Calu3 (cell line): ENCODE measurements around the gene ANKZF1. TPM values are rescaled to one million over a fixed set of nuclear protein-coding genes. Genes with fewer than 3 reads are reported as not detected.

Experiments used
- BruUV-seq: library from RNA; stranded (reverse); fragments of 400-500 nt; replicated peaks from 2 replicates; lab custom pipeline; 2021; lab: Mats Ljungman, UMichigan
- CTCF ChIA-PET: fragments of 300-600 bp; sonication (Branson Sonifier 250); formaldehyde crosslinking; loops from one replicate; lab custom pipeline; 2022; ENCODE audit warnings: antibody characterized with exemption; lab: Charles Lee
- DNase-seq: peaks from one replicate; pipeline ENCODE4 v3.0.0; 2022
- H3K27ac Mint-ChIP-seq: one replicate; pipeline ENCODE4 v1.8.0; 2022; ENCODE audit warnings: mixed read lengths; ENCODE audit not compliant: unreplicated experiment
- H3K27me3 Mint-ChIP-seq: one replicate; pipeline ENCODE4 v1.8.0; 2022; ENCODE audit warnings: mixed read lengths; ENCODE audit not compliant: unreplicated experiment
- H3K36me3 Mint-ChIP-seq: one replicate; pipeline ENCODE4 v1.8.0; 2022; ENCODE audit warnings: mild to moderate bottlenecking, moderate library complexity, mixed read lengths; ENCODE audit not compliant: insufficient read depth, unreplicated experiment
- H3K4me1 Mint-ChIP-seq: one replicate; pipeline ENCODE4 v1.8.0; 2022; ENCODE audit warnings: mild to moderate bottlenecking, low read depth, mixed read lengths; ENCODE audit not compliant: unreplicated experiment
- H3K4me3 Mint-ChIP-seq: one replicate; pipeline ENCODE4 v1.8.0; 2022; ENCODE audit warnings: mild to moderate bottlenecking, low read depth, moderate library complexity, mixed read lengths; ENCODE audit not compliant: unreplicated experiment
- H3K9me3 Mint-ChIP-seq: one replicate; pipeline ENCODE4 v1.8.0; 2022; ENCODE audit warnings: low read depth, mixed read lengths; ENCODE audit not compliant: unreplicated experiment
- CTCF ChIP-seq: fragments of 200-600 bp; IDR thresholded peaks from one replicate; pipeline ENCODE4 v1.8.0; 2022; ENCODE audit warnings: antibody characterized with exemption; ENCODE audit not compliant: unreplicated experiment
- intact Hi-C: fragments of 100-400 bp; cut with micrococcal nuclease; formaldehyde crosslinking; loops from one replicate; pipeline ENCODE4 v1.10.0; 2022; ENCODE audit not compliant: unreplicated experiment
- total RNA-seq: library from RNA; stranded (reverse); gene quantifications from 2 replicates; pipeline ENCODE4 v1.2.3, GENCODE V29; 2022

ANKZF1 gene
- total RNA-seq, 1 experiment from 2014 or later = 56.6 TPM

- CTCF ChIA-PET = no interaction called here
- Mint-ChIP-seq H3K36me3 (peaks cover 24% of the 10 kb centered on the region), H3K4me3 (no peak overlapping the region), H3K9me3 (no peaks in the 10 kb centered on the region), H3K27me3 (peaks cover 5% of the 10 kb centered on the region), H3K27ac (no peak overlapping the region), H3K4me1 (peaks cover 8% of the 10 kb centered on the region)
- no peak for DNase-seq
- intact Hi-C loops = no loop called here
- no TSS peak for BruUV-seq
- no peak for TF ChIP-seq CTCF
Measured at GRCh38 chr2:219204425-219205164, 25.0 kb upstream of the ANKZF1 start.

- CTCF ChIA-PET = no interaction called here
- Mint-ChIP-seq H3K27me3 (no peaks in the 10 kb centered on the region), H3K4me3 (no peak overlapping the region), H3K9me3 (no peaks in the 10 kb centered on the region), H3K36me3 (peaks cover 24% of the 10 kb centered on the region), H3K4me1 (peaks cover 8% of the 10 kb centered on the region), H3K27ac (no peak overlapping the region)
- TF ChIP-seq CTCF = no peak
- BruUV-seq = no TSS peak
- DNase-seq = no peak
- intact Hi-C loops = no loop called here
Measured at GRCh38 chr2:219205165-219205538, 24.5 kb upstream of the ANKZF1 start.

GRCh38 chr2:219205981-219206327 lies 23.7 kb upstream of the ANKZF1 start:
- Mint-ChIP-seq H3K4me3 (peak overlapping the region; percentile 84), H3K27ac (peak overlapping the region; percentile 77), H3K9me3 (no peaks in the 10 kb centered on the region), H3K4me1 (peaks cover 8% of the 10 kb centered on the region), H3K27me3 (no peaks in the 10 kb centered on the region), H3K36me3 (peaks cover 24% of the 10 kb centered on the region)
- CTCF ChIA-PET = interaction anchor here (0.9 to 1.2 kb wide), 2 partner anchors 30 to 48 kb away, joined by 4 to 6 read pairs; partner anchors contain the start of genes CNPPD1 and TUBA4A
- no TSS peak for BruUV-seq
- DNase-seq = no peak
- no peak for TF ChIP-seq CTCF
- intact Hi-C loops = no loop called here

- peak; percentile 97 for DNase-seq
- TSS peak; percentile 90 for BruUV-seq
- Mint-ChIP-seq H3K36me3 (peaks cover 24% of the 10 kb centered on the region), H3K27me3 (no peaks in the 10 kb centered on the region), H3K4me3 (peak within 1 kb of the TSS; percentile 84), H3K4me1 (peaks cover 8% of the 10 kb centered on the region), H3K27ac (peak within 1 kb of the TSS; percentile 77), H3K9me3 (no peaks in the 10 kb centered on the region)
- no peak for TF ChIP-seq CTCF
- intact Hi-C loops = no loop called here
- CTCF ChIA-PET = interaction anchor here (0.6 to 1.2 kb wide), 3 partner anchors 11 to 48 kb away, joined by 3 to 6 read pairs (median 4); partner anchors contain the start of genes CNPPD1 and TUBA4A
Measured at GRCh38 chr2:219206328-219207133, 23.1 kb upstream of the ANKZF1 start, which contains the start of gene ZFAND2B. Gene ZFAND2B (plus strand): TSS chr2:219206782. CDS start chr2:219206988, 206 bp downstream.
